Breast epithelium (tissue), 3 donors: ENCODE data around the gene CDCP1.

Experiments
- CTCF ChIP-seq, 3 donors: fragments of 450-650 bp; IDR thresholded peaks; one replicate each; pipeline ENCODE4 v1.5.1; 2016 to 2017; ENCODE audit warnings: antibody characterized with exemption in 3 of 3, mild to moderate bottlenecking in 3 of 3, moderate library complexity in 3 of 3
- POLR2A ChIP-seq: fragments of 450-650 bp; IDR thresholded peaks from one replicate; pipeline ENCODE4 v1.6.1; 2016; ENCODE audit warnings: antibody characterized with exemption, mild to moderate bottlenecking, moderate library complexity
- POLR2AphosphoS5 ChIP-seq, 3 donors: sonication (generic); formaldehyde crosslinking; IDR thresholded peaks; one replicate each; pipeline ENCODE4 v1.6.1; 2017; ENCODE audit warnings: antibody characterized with exemption in 3 of 3

GRCh38 chr3:45113625-45114050 is 32.5 kb downstream of the CDCP1 start:
- TF ChIP-seq POLR2A (no peak), CTCF (IDR thresholded peaks at IDR 0.05) (no peak), POLR2AphosphoS5 (IDR thresholded peaks at IDR 0.05) (no peak)
